GM23248 (cell line): ENCODE data around the gene CNPY3. TPM values are rescaled to one million over a fixed set of nuclear protein-coding genes. Genes with fewer than 3 reads are reported as not detected.

Experiments used
- DNase-seq: peaks from one replicate; pipeline ENCODE4 v3.0.0-alpha.2; 2015
- H2AFZ ChIP-seq: fragments of 200-600 bp; sonication (generic); 2 replicates; pipeline ENCODE4 v1.6.1; 2016; ENCODE audit warnings: antibody characterized with exemption
- H3F3A ChIP-seq: fragments of 200-600 bp; sonication (generic); 2 replicates; pipeline ENCODE4 v1.6.1; 2016; ENCODE audit warnings: mild to moderate bottlenecking, antibody characterized with exemption, mixed run types; ENCODE audit not compliant: insufficient read depth
- H3K27ac ChIP-seq: fragments of 200-600 bp; sonication (generic); 2 replicates; pipeline ENCODE4 v1.5.1; 2016; ENCODE audit warnings: mild to moderate bottlenecking
- H3K27me3 ChIP-seq: fragments of 200-600 bp; sonication (generic); replicated peaks from 2 replicates; pipeline ENCODE4 v1.6.1; 2016; ENCODE audit warnings: mild to moderate bottlenecking; ENCODE audit not compliant: insufficient read depth
- H3K36me3 ChIP-seq: fragments of 200-600 bp; sonication (generic); 2 replicates; pipeline ENCODE4 v1.6.1; 2016; ENCODE audit warnings: low read depth, mild to moderate bottlenecking
- H3K4me1 ChIP-seq: fragments of 200-600 bp; sonication (generic); 2 replicates; pipeline ENCODE4 v1.6.1; 2016; ENCODE audit warnings: mild to moderate bottlenecking; ENCODE audit not compliant: insufficient read depth
- H3K4me2 ChIP-seq: fragments of 200-600 bp; sonication (generic); one replicate; pipeline ENCODE4 v1.6.1; 2016; ENCODE audit warnings: mild to moderate bottlenecking; ENCODE audit not compliant: unreplicated experiment
- H3K4me3 ChIP-seq: fragments of 200-600 bp; sonication (generic); 2 replicates; pipeline ENCODE4 v1.5.1; 2016; ENCODE audit warnings: mild to moderate bottlenecking
- H3K79me2 ChIP-seq: fragments of 200-600 bp; sonication (generic); 2 replicates; pipeline ENCODE4 v1.6.1; 2016; ENCODE audit warnings: mild to moderate bottlenecking; ENCODE audit not compliant: insufficient read depth
- H3K9ac ChIP-seq: fragments of 200-600 bp; sonication (generic); 2 replicates; pipeline ENCODE4 v1.6.1; 2016; ENCODE audit warnings: mild to moderate bottlenecking
- H3K9me2 ChIP-seq: fragments of 200-600 bp; sonication (generic); 2 replicates; pipeline ENCODE4 v1.6.1; 2016; ENCODE audit warnings: mixed run types, mild to moderate bottlenecking, moderate library complexity; ENCODE audit not compliant: insufficient read depth
- H3K9me3 ChIP-seq: fragments of 200-600 bp; sonication (generic); one replicate; pipeline ENCODE4 v1.6.1; 2017; ENCODE audit warnings: low read depth
- H4K20me1 ChIP-seq: fragments of 200-600 bp; sonication (generic); 2 replicates; pipeline ENCODE4 v1.6.0; 2016; ENCODE audit not compliant: insufficient read depth
- EZH2 ChIP-seq: fragments of 200-600 bp; sonication (generic); IDR thresholded peaks from 2 replicates; pipeline ENCODE4 v1.6.1; 2018; ENCODE audit warnings: antibody characterized with exemption, mild to moderate bottlenecking; ENCODE audit not compliant: insufficient read depth, poor library complexity, severe bottlenecking
- EZH2phosphoT487 ChIP-seq: fragments of 200-600 bp; sonication (generic); IDR thresholded peaks from 2 replicates; pipeline ENCODE4 v1.6.1; 2018; ENCODE audit warnings: antibody characterized with exemption, moderate library complexity, mild to moderate bottlenecking, low read depth; ENCODE audit not compliant: insufficient read depth
- WGBS, 2 experiments: methylation state at CpG; one replicate each; pipeline ENCODE4 v1.1.6; 2015 to 2017; ENCODE audit warnings: low lambda C conversion rate in 2 of 2, low coverage in 1 of 2; ENCODE audit errors: missing lambda C conversion rate in 2 of 2; 5-methylcytosine and 5-hydroxymethylcytosine counted together
- in situ Hi-C: fragments of 300-500 bp; cut with MboI; formaldehyde crosslinking; loops from 2 replicates; pipeline ENCODE4 v1.15.0; 2020
- polyA plus RNA-seq: library from polyadenylated mRNA; unstranded; fragments of >200 nt; fragmentation: Nextera tagmentation; extraction: Ambion mirVana; gene quantifications from 2 replicates; pipeline ENCODE4 v1.2.1, GENCODE V29; 2016
- total RNA-seq: library from RNA; depleted of rRNA; stranded (reverse); fragments of >200 nt; shearing (Covaris generic); gene quantifications from 2 replicates; pipeline ENCODE4 v1.2.3, GENCODE V29; 2014

Gene CNPY3
- total and polyA plus RNA-seq, 2 experiments from 2014 or later = 45.1 to 58.6 TPM

- Histone ChIP-seq H3K27me3 (no peaks in the 10 kb centered on the region), H3K9me2 (no peaks in the 10 kb centered on the region), H2AFZ (no peak overlapping the region), H3K4me3 (no peak overlapping the region), H3K79me2 (no peaks in the 10 kb centered on the region), H3K4me1 (no peaks in the 10 kb centered on the region), H4K20me1 (no peaks in the 10 kb centered on the region), H3K27ac (no peak overlapping the region), H3K4me2 (no peak overlapping the region), H3F3A (no peaks in the 10 kb centered on the region), H3K9me3 (no peaks in the 10 kb centered on the region), H3K36me3 (no peaks in the 10 kb centered on the region), H3K9ac (no peak overlapping the region)
- TF ChIP-seq EZH2 (no peak), EZH2phosphoT487 (no peak)
- no peak for DNase-seq
- WGBS, 2 experiments = 89 to 91% methylated on average over 10 of the region's 10 CpGs
- in situ Hi-C loops = loop anchor here (10.0 kb wide), 1 partner anchor 240 kb away; no protein-coding TSS in a partner anchor
These were observed 24.8 kb upstream of the CNPY3 start for GRCh38 chr6:42904467-42904866.

- in situ Hi-C loops = loop anchor here (10.0 kb wide), 1 partner anchor 237 kb away; no protein-coding TSS in a partner anchor
- Histone ChIP-seq H3K36me3 (no peaks in the 10 kb centered on the region), H2AFZ (no peak overlapping the region), H4K20me1 (no peaks in the 10 kb centered on the region), H3K9me3 (no peaks in the 10 kb centered on the region), H3K4me3 (no peak overlapping the region), H3K4me2 (no peak overlapping the region), H3K9ac (no peak overlapping the region), H3F3A (no peaks in the 10 kb centered on the region), H3K27ac (no peak overlapping the region), H3K27me3 (no peaks in the 10 kb centered on the region), H3K9me2 (no peaks in the 10 kb centered on the region), H3K4me1 (no peaks in the 10 kb centered on the region), H3K79me2 (no peaks in the 10 kb centered on the region)
- WGBS, 2 experiments = 52 to 57% methylated on average over 5 of the region's 5 CpGs
- TF ChIP-seq EZH2 = no peak
- TF ChIP-seq EZH2phosphoT487 = no peak
- no peak for DNase-seq
These were observed 21.9 kb upstream of the CNPY3 start for GRCh38 chr6:42907336-42907735.

- H3K9ac ChIP-seq = no peak overlapping the region
- no peaks in the 10 kb centered on the region for H3K9me3 ChIP-seq
- no peak overlapping the region for H3K27ac ChIP-seq
- DNase-seq = no peak
- H3K4me1 ChIP-seq = no peaks in the 10 kb centered on the region
- in situ Hi-C loops = loop anchor here (10.0 kb wide), 1 partner anchor 235 kb away; no protein-coding TSS in a partner anchor
- no peaks in the 10 kb centered on the region for H4K20me1 ChIP-seq
- H3K36me3 ChIP-seq = no peaks in the 10 kb centered on the region
- no peak overlapping the region for H3K4me2 ChIP-seq
- H3K4me3 ChIP-seq = no peak overlapping the region
- no peaks in the 10 kb centered on the region for H3F3A ChIP-seq
- H3K27me3 ChIP-seq = no peaks in the 10 kb centered on the region
- H3K9me2 ChIP-seq = no peaks in the 10 kb centered on the region
- WGBS, 2 experiments = 81 to 86% methylated on average over 10 of the region's 10 CpGs
- no peak overlapping the region for H2AFZ ChIP-seq
- TF ChIP-seq EZH2 (no peak), EZH2phosphoT487 (no peak)
- H3K79me2 ChIP-seq = no peaks in the 10 kb centered on the region
These were observed 19.4 kb upstream of the CNPY3 start for GRCh38 chr6:42909835-42910234.

- peak; percentile 21 for DNase-seq
- in situ Hi-C loops = no loop called here
These were observed 17.9 kb upstream of the CNPY3 start for GRCh38 chr6:42911171-42912021.

More at GRCh38 chr6:42911171-42912021, 17.9 kb upstream of the CNPY3 start:
- Histone ChIP-seq H3K79me2 (no peaks in the 10 kb centered on the region), H3K4me2 (peak overlapping the region; percentile 14), H4K20me1 (no peaks in the 10 kb centered on the region), H3K27me3 (no peaks in the 10 kb centered on the region), H2AFZ (peak overlapping the region; percentile 67), H3K9me3 (no peaks in the 10 kb centered on the region), H3K36me3 (no peaks in the 10 kb centered on the region), H3K9me2 (no peaks in the 10 kb centered on the region), H3F3A (no peaks in the 10 kb centered on the region), H3K9ac (no peak overlapping the region), H3K27ac (no peak overlapping the region), H3K4me1 (no peaks in the 10 kb centered on the region), H3K4me3 (peak overlapping the region; percentile 31)
- TF ChIP-seq EZH2 (no peak), EZH2phosphoT487 (no peak)
- WGBS, 2 experiments = 10 to 13% methylated on average over 44 to 48 of the region's 49 CpGs
